Adrenal gland (tissue), 12 donors: ENCODE results near the gene TMEM266. TPM values are rescaled to one million over a fixed set of nuclear protein-coding genes. Genes with fewer than 3 reads are reported as not detected.

Experiments used
- DNase-seq, 7 donors: peaks; one replicate each; pipeline ENCODE4 v3.0.0-alpha.2; 2019 to 2020
- H3K27ac ChIP-seq, 5 donors: fragments of 200-600 bp; sonication (generic) in 4 of 5; 1 replicate in 3 of 5; 2 replicates in 2 of 5; pipeline versions ENCODE4 v1.5.1 to v1.8.0; 2016 to 2020; ENCODE audit warnings: mild to moderate bottlenecking in 1 of 5
- H3K27me3 ChIP-seq: fragments of 200-600 bp; 2 replicates; pipeline ENCODE4 v1.8.0; 2021
- H3K36me3 ChIP-seq, 2 donors: fragments of 200-600 bp; replicated peaks in 1 of 2; 1 replicate in 1 of 2; 2 replicates in 1 of 2; pipeline versions ENCODE4 v1.5.1 to v1.8.0; 2018 to 2022
- H3K4me1 ChIP-seq, 2 donors: fragments of 200-600 bp; replicated peaks in 1 of 2; 1 replicate in 1 of 2; 2 replicates in 1 of 2; pipeline versions ENCODE4 v1.5.1 to v1.8.0; 2018 to 2021
- H3K4me3 ChIP-seq, 4 donors: fragments of 200-600 bp; sonication (generic) in 3 of 4; one replicate each; pipeline ENCODE4 v1.5.1; 2016 to 2018
- H3K9me3 ChIP-seq, 3 donors: fragments of 200-600 bp; sonication (generic) in 1 of 3; replicated peaks in 1 of 3; 1 replicate in 2 of 3; 2 replicates in 1 of 3; pipeline versions ENCODE4 v1.5.1 to v1.8.0; 2016 to 2021
- CTCF ChIP-seq, 6 experiments: fragments of 450-650 bp in 4 of 6; fragments of 200-600 bp in 2 of 6; sonication (generic) in 1 of 6; IDR thresholded peaks; 1 replicate in 5 of 6; 2 replicates in 1 of 6; pipeline versions ENCODE4 v1.5.1 to v1.8.0; 2016 to 2021; ENCODE audit warnings: antibody characterized with exemption in 6 of 6, mild to moderate bottlenecking in 2 of 6, moderate library complexity in 1 of 6
- POLR2A ChIP-seq, 2 donors: fragments of 450-650 bp; IDR thresholded peaks; one replicate each; pipeline ENCODE4 v1.6.1; 2017; ENCODE audit warnings: antibody characterized with exemption in 2 of 2, mild to moderate bottlenecking in 2 of 2, moderate library complexity in 1 of 2
- WGBS, 4 donors: extraction: QIAGEN DNeasy Blood & Tissue Kit in 2 of 4; methylation state at CpG; one replicate each; pipeline versions ENCODE4 v1.1.5 to v1.1.7; 2013 to 2017; 5-methylcytosine and 5-hydroxymethylcytosine counted together
- intact Hi-C, 2 donors: fragments of 100-400 bp; cut with DNase I; formaldehyde crosslinking; loops; one replicate each; pipeline versions ENCODE4 v1.14.1 to v1.15.0; 2022 to 2023
- polyA plus RNA-seq, 3 donors: library from polyadenylated mRNA; stranded (reverse); fragments of 200-250 nt in 2 of 3; fragments of 350-450 nt in 1 of 3; fragmentation: Illumina TruSeq in 1 of 3; extraction: RNeasy Lipid Tissue Mini Kit (QIAGEN cat#74804) in 1 of 3; gene quantifications; one replicate each; pipeline ENCODE4 v1.2.3, GENCODE V29; 2013 to 2014
- total RNA-seq, 9 donors: library from RNA; depleted of rRNA in 4 of 9; stranded (reverse); fragments of >200 nt in 4 of 9; fragments of 120-200 nt in 1 of 9; fragmentation: NEBNext Ultra II Directional in 1 of 9; extraction: Animal tissue kit (Norgen Biotek cat#: 25700) in 1 of 9; gene quantifications; one replicate each; pipeline versions ENCODE4 v1.1.0 to v1.2.4, GENCODE V29; 2013 to 2023
- donor health status: healthy with polysubstance abuse.
- donor health status: Bipolar disorder and iron deficiency.
- donor health status: DM: yes; HTN: yes; CAD: no.
- donor health status: DM: no; HTN: no; CAD: no.
- donor health status: DM: no; HTN: no; CAD: no.
- donor health status: DM: yes; HTN: yes; CAD: no.

TMEM266 gene
- total and polyA plus RNA-seq, 12 donors, result 1.3 to 23.1 (median 5.9) TPM

GRCh38 chr15:76116138-76116885, 56.5 kb downstream of the TMEM266 start:
- TF ChIP-seq CTCF (IDR thresholded peaks at IDR 0.05), result no peak
- H3K36me3 ChIP-seq, result no peaks in the 10 kb centered on the region
- intact Hi-C loops, result no loop called here
- no peak overlapping the region for H3K27ac ChIP-seq
- DNase-seq, result no peak
- H3K9me3 ChIP-seq, result no peaks in the 10 kb centered on the region
- no peak overlapping the region for H3K4me3 ChIP-seq
- 65 to 67% (median 66%) methylated on average over 15 of the region's 15 CpGs for WGBS, 4 donors
- no peaks in the 10 kb centered on the region for H3K27me3 ChIP-seq
- H3K4me1 ChIP-seq, result no peaks in the 10 kb centered on the region

- Histone ChIP-seq H3K9me3 (no peaks in the 10 kb centered on the region), H3K4me3 (no peak overlapping the region), H3K4me1 (no peaks in the 10 kb centered on the region), H3K27me3 (no peaks in the 10 kb centered on the region), H3K27ac (no peak overlapping the region), H3K36me3 (no peaks in the 10 kb centered on the region)
- intact Hi-C loops, result no loop called here
- no peak for DNase-seq
- TF ChIP-seq CTCF (IDR thresholded peaks at IDR 0.05), result no peak
- no peak for TF ChIP-seq POLR2A (IDR thresholded peaks at IDR 0.05)
- WGBS, 4 donors, result 85 to 88% (median 87%) methylated on average over 9 of the region's 9 CpGs
Measured at GRCh38 chr15:76117181-76117580, 57.4 kb downstream of the TMEM266 start.

DNA sequence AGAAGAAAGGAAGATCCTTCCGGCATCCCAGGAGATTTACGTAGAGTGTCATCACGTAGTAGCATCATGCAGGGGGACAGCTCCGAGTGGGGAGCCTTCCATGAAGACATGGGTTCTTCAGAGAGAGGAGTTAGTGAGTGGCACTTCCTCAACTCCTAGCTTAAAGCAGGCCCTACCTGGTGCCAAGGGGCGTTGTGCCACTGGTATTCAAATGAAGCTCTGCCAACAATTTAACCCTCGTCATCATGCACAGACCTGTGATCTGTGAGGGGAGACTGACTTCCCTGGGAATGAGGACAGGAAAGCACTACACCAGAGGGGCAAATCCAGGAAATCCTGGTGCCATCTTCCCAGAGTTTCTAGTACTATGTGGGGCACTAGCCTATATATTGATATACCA, 59.0 kb downstream of the TMEM266 start:
- Histone ChIP-seq H3K4me1 (no peaks in the 10 kb centered on the region), H3K27ac (no peak overlapping the region), H3K9me3 (no peaks in the 10 kb centered on the region), H3K4me3 (no peak overlapping the region), H3K36me3 (no peaks in the 10 kb centered on the region), H3K27me3 (no peaks in the 10 kb centered on the region)
- TF ChIP-seq POLR2A (IDR thresholded peaks at IDR 0.05), result no peak
- TF ChIP-seq CTCF (IDR thresholded peaks at IDR 0.05), result no peak
- no peak for DNase-seq
- intact Hi-C loops, result no loop called here
- 84 to 91% (median 89%) methylated on average over 6 of the region's 6 CpGs for WGBS, 4 donors

DNA sequence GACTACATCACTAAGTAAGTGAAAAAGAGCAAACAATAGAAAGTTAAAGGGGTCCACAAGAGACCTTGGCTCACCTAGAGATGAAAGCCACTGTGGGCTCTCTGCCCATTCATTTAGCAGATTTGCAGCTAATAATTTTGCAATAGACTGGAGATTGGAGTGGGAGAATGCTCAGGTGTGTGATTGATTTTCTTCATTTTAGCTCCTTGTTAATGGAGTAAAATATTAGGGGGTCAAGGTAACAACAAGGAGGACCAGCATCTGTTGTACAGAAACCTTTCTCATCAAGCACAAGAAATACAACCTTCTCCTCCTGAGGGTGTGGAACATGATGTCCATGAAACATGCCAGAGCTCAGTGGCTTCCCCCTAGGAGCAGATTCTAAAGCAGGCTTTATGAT, 63.2 kb downstream of the TMEM266 start:
- intact Hi-C loops, result no loop called here
- Histone ChIP-seq H3K27ac (no peak overlapping the region), H3K9me3 (no peaks in the 10 kb centered on the region), H3K27me3 (no peaks in the 10 kb centered on the region), H3K36me3 (no peaks in the 10 kb centered on the region), H3K4me3 (no peak overlapping the region), H3K4me1 (no peaks in the 10 kb centered on the region)
- no peak for TF ChIP-seq POLR2A (IDR thresholded peaks at IDR 0.05)
- TF ChIP-seq CTCF (IDR thresholded peaks at IDR 0.05), result no peak
- no peak for DNase-seq
